Panc1 (cell line): ENCODE measurements around the gene ANKH. TPM values are rescaled to one million over a fixed set of nuclear protein-coding genes. Genes with fewer than 3 reads are reported as not detected.

Source experiments
- ATAC-seq: fragments of 200-7000 bp; cut with Tn5 transposase; 2 replicates; pipeline ENCODE4 v1.9.1; 2020; ENCODE audit warnings: mild to moderate bottlenecking, moderate library complexity
- BruUV-seq: library from RNA; stranded (reverse); fragments of 400-500 nt; replicated peaks from 2 replicates; lab custom pipeline; 2021; lab: Mats Ljungman, UMichigan
- CTCF ChIA-PET: fragments of 300-600 bp; sonication (Branson Sonifier 250); formaldehyde crosslinking; loops from one replicate; lab custom pipeline; 2022; ENCODE audit warnings: antibody characterized with exemption; lab: Charles Lee
- POLR2A ChIA-PET: fragments of 300-600 bp; sonication (Branson Sonifier 250); formaldehyde crosslinking; loops from one replicate; lab custom pipeline; 2022; ENCODE audit warnings: antibody characterized with exemption; lab: Charles Lee
- DNase-seq: peaks from one replicate; pipeline ENCODE4 v3.0.0-alpha.2; 2010; ENCODE audit warnings: low read depth, low spot score
- H3K27ac ChIP-seq: 2 replicates; pipeline ENCODE4 v1.5.1; 2011; ENCODE audit warnings: mild to moderate bottlenecking, low read length, inconsistent platforms
- H3K27me3 ChIP-seq: fragments of 200-500 bp; sonication (Bioruptor generic); 2 replicates; pipeline ENCODE4 v1.6.0; 2014; ENCODE audit warnings: low read length, inconsistent platforms; ENCODE audit not compliant: control insufficient read depth, insufficient read depth
- H3K36me3 ChIP-seq: fragments of 200-500 bp; sonication (Bioruptor generic); 2 replicates; pipeline ENCODE4 v1.5.1; 2014; ENCODE audit warnings: inconsistent platforms, mild to moderate bottlenecking, low read length, moderate library complexity; ENCODE audit not compliant: control insufficient read depth, insufficient read depth
- H3K4me1 ChIP-seq: 2 replicates; pipeline ENCODE4 v1.5.1; 2011; ENCODE audit warnings: inconsistent platforms, mild to moderate bottlenecking, low read length, moderate library complexity; ENCODE audit not compliant: control insufficient read depth, insufficient read depth
- H3K4me3 ChIP-seq, 2 experiments: 2 replicates each; pipeline ENCODE4 v1.5.1; 2011 to 2012; ENCODE audit warnings: low read depth in 2 of 2, low read length in 2 of 2, mild to moderate bottlenecking in 2 of 2, inconsistent platforms in 1 of 2, moderate library complexity in 1 of 2
- H3K9me3 ChIP-seq: fragments of 200-500 bp; sonication (Bioruptor generic); 2 replicates; pipeline ENCODE4 v1.5.1; 2014; ENCODE audit warnings: low read depth, mild to moderate bottlenecking, inconsistent platforms, low read length, moderate library complexity; ENCODE audit not compliant: control insufficient read depth, insufficient read depth
- POLR2AphosphoS5 ChIP-seq: IDR thresholded peaks from 2 replicates; pipeline ENCODE4 v1.6.1; 2012; ENCODE audit warnings: mild to moderate bottlenecking, low read depth, low read length, moderate library complexity
- SIN3A ChIP-seq: IDR thresholded peaks from 2 replicates; pipeline ENCODE4 v1.6.1; 2012; ENCODE audit warnings: low read depth, mild to moderate bottlenecking, low read length, moderate library complexity, borderline replicate concordance; ENCODE audit not compliant: insufficient read depth
- TCF7L2 ChIP-seq: IDR thresholded peaks from 2 replicates; pipeline ENCODE4 v1.6.1; 2011; ENCODE audit warnings: mild to moderate bottlenecking, low read depth, low read length, inconsistent platforms
- in situ Hi-C: cut with HindIII; loops from 2 replicates; pipeline ENCODE4 v1.10.0; 2016; ENCODE audit warnings: low sequenced_read_pairs, low pct_unique_long_range_greater_than_20kb
- intact Hi-C: fragments of 100-400 bp; cut with micrococcal nuclease; formaldehyde crosslinking; loops from one replicate; pipeline ENCODE4 v1.10.0; 2022; ENCODE audit not compliant: unreplicated experiment
- total RNA-seq: library from RNA; stranded (reverse); gene quantifications from one replicate; pipeline ENCODE4 v1.2.1, GENCODE V29; 2021; ENCODE audit not compliant: unreplicated experiment
- TF ChIP-seq, protein P1 (sequence below): fragments of 450-650 bp; IDR thresholded peaks from 2 replicates; pipeline ENCODE4 v1.5.1; 2017; ENCODE audit warnings: mild to moderate bottlenecking
- TF ChIP-seq, protein P2 (sequence below), 2 experiments: IDR thresholded peaks; 2 replicates each; pipeline ENCODE4 v1.6.1; 2011 to 2012; ENCODE audit warnings: low read depth in 2 of 2, control low read depth in 1 of 2, low read length in 1 of 2, mild to moderate bottlenecking in 1 of 2, moderate library complexity in 1 of 2; ENCODE audit not compliant: insufficient read depth in 1 of 2

The ANKH gene
- total RNA-seq, 1 experiment from 2014 or later, result 11.2 TPM

DNA sequence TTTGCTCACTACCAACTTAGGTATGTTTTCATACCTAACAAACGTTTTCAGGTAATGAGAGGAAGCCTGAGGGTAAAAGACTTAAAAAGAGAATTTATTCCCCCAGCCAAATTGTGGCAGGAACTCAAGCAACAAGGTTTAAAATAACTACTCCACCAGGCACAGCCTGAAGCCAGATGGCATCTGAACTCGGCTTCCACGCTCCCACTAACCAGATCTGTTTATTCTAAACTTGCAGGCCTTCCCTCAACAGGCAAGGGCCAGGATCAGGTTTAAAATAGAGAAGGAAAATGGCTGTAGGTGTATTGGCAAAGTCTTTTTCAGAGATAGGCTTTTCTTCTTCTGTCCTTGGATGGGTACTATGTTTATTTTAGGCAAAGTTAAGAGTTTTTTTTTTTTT lies 117.6 kb downstream of the ANKH start:
- POLR2A ChIA-PET, result no interaction called here
- Histone ChIP-seq H3K36me3 (no peaks in the 10 kb centered on the region), H3K4me3 (no peak overlapping the region), H3K27ac (no peak overlapping the region), H3K27me3 (no peaks in the 10 kb centered on the region), H3K9me3 (no peaks in the 10 kb centered on the region), H3K4me1 (no peaks in the 10 kb centered on the region)
- DNase-seq (no peak), ATAC-seq (no peak)
- intact Hi-C loops (no loop called here), in situ Hi-C loops (no loop called here)
- TF ChIP-seq, protein P1, sequence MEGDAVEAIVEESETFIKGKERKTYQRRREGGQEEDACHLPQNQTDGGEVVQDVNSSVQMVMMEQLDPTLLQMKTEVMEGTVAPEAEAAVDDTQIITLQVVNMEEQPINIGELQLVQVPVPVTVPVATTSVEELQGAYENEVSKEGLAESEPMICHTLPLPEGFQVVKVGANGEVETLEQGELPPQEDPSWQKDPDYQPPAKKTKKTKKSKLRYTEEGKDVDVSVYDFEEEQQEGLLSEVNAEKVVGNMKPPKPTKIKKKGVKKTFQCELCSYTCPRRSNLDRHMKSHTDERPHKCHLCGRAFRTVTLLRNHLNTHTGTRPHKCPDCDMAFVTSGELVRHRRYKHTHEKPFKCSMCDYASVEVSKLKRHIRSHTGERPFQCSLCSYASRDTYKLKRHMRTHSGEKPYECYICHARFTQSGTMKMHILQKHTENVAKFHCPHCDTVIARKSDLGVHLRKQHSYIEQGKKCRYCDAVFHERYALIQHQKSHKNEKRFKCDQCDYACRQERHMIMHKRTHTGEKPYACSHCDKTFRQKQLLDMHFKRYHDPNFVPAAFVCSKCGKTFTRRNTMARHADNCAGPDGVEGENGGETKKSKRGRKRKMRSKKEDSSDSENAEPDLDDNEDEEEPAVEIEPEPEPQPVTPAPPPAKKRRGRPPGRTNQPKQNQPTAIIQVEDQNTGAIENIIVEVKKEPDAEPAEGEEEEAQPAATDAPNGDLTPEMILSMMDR, result no peak
- TF ChIP-seq POLR2AphosphoS5 (no peak), SIN3A (no peak), TCF7L2 (no peak)
- TF ChIP-seq, protein P2, sequence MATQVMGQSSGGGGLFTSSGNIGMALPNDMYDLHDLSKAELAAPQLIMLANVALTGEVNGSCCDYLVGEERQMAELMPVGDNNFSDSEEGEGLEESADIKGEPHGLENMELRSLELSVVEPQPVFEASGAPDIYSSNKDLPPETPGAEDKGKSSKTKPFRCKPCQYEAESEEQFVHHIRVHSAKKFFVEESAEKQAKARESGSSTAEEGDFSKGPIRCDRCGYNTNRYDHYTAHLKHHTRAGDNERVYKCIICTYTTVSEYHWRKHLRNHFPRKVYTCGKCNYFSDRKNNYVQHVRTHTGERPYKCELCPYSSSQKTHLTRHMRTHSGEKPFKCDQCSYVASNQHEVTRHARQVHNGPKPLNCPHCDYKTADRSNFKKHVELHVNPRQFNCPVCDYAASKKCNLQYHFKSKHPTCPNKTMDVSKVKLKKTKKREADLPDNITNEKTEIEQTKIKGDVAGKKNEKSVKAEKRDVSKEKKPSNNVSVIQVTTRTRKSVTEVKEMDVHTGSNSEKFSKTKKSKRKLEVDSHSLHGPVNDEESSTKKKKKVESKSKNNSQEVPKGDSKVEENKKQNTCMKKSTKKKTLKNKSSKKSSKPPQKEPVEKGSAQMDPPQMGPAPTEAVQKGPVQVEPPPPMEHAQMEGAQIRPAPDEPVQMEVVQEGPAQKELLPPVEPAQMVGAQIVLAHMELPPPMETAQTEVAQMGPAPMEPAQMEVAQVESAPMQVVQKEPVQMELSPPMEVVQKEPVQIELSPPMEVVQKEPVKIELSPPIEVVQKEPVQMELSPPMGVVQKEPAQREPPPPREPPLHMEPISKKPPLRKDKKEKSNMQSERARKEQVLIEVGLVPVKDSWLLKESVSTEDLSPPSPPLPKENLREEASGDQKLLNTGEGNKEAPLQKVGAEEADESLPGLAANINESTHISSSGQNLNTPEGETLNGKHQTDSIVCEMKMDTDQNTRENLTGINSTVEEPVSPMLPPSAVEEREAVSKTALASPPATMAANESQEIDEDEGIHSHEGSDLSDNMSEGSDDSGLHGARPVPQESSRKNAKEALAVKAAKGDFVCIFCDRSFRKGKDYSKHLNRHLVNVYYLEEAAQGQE (IDR thresholded peaks at IDR 0.05; ENCODE audit: insufficient read depth in 1 of 2, low read depth in 2 of 2, low read length in 1 of 2), result no peak
- CTCF ChIA-PET, result no interaction called here
- no TSS peak for BruUV-seq

DNA sequence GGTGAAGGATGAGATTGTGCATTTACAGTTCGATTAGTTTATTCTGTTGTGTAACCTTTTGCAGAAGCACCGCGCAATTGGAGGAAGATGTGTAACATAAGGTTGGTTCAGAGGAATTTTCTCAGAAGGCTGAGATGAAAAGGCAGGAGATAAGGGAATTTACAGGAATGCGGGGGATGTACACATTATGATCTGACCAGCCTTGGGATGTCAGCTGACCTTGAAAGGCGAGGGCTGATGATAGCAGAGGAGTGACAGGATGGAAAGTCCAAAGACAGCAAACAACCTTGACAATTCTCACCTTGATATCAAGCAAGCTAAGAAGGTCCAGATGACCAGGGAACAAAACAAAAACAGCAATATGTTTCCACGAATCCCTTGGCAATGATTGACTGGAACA lies 118.3 kb downstream of the ANKH start:
- ATAC-seq (no peak), DNase-seq (no peak)
- H3K27me3 ChIP-seq, result no peaks in the 10 kb centered on the region
- no peaks in the 10 kb centered on the region for H3K36me3 ChIP-seq
- TF ChIP-seq, protein P1, result no peak
- TF ChIP-seq, protein P2 (IDR thresholded peaks at IDR 0.05; ENCODE audit: insufficient read depth in 1 of 2, low read depth in 2 of 2, low read length in 1 of 2), result no peak
- no peak for TF ChIP-seq POLR2AphosphoS5
- no peak for TF ChIP-seq SIN3A
- POLR2A ChIA-PET, result no interaction called here
- no peak overlapping the region for H3K4me3 ChIP-seq
- no peaks in the 10 kb centered on the region for H3K9me3 ChIP-seq
- in situ Hi-C loops, result no loop called here
- H3K4me1 ChIP-seq, result no peaks in the 10 kb centered on the region
- BruUV-seq, result no TSS peak
- intact Hi-C loops, result no loop called here
- CTCF ChIA-PET, result no interaction called here
- H3K27ac ChIP-seq, result no peak overlapping the region
